Stimulated activated CD4-positive, alpha-beta T cell treated with anti-CD3 and anti-CD28 coated beads, Interleukin-15, amount 100 ng/mL, for 1 hour (primary cell): ENCODE measurements around the gene CAMK1D.
A peak's percentile ranks its signal among the peaks of the same experiment; 100 is the strongest.
"Not testable (repeated sequence)": the region's sequence is repeated elsewhere in the genome, so short reads cannot be mapped to it uniquely, and the experiment has no call there.

ENCODE experiments used
- DNase-seq, 2 donors: peaks; one replicate each; pipeline ENCODE4 v3.0.0-alpha.2; 2020; ENCODE audit warnings: low read depth in 1 of 2, low spot score in 1 of 2

The CAMK1D gene

DNA sequence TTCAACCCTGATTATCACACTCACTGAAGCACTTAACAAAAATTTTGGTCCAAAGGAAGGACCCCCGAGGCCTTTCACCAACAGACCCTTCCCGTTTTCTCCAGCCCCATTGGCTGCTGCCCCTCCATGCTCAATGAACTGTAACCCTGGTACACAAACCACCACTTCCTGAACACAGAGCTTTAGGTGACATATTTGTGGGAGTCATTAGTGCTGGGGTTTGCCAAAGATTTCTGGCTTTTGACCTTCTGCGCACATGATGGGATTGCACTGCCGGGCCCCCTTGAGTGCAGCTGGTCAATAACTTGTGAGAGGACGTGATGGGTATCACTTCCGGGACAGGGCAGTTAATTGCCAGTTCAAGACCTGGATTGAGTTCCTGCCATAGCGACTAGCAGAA lies 9.0 kb upstream of the CAMK1D start:
- no peak for DNase-seq

DNA sequence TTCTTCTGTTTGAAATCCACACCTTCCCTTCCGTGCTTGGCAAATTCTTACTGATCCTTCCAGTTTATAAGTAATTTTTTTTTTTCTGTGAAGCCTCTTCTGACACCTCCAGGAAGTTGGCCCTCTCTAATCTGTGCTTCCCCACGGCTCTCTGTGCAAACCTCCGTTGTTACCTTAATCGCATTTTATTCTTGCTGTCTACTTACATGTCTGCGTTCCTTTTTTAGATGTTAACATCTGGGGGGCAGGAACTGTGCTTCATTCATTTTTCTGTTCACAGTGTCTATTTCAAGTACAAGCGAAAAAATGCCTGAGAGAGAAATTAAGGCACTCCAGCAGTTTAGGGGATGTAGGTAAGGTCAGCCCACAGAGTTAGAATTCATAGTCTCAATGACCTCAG lies 8.4 kb upstream of the CAMK1D start:
- no peak for DNase-seq

DNA sequence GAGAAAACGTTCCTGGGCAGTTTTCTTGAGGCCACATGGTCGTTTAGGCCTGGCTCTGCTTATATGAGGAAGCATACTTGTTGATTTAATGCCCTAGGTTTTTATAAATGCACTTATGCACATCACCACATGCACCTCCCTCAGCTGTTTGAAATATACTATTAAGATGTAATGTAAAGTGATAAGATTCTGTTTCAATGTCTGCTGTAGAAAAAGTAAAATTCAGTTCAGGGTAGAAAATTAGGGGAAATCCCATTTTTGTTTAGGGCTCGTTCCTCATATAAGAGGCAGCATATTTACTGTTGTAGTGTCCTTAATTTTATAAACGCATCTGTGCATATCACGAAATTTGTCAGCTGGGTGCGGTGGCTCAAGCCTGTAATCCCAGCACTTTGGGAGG lies 7.8 kb upstream of the CAMK1D start:
- DNase-seq: no peak

DNA sequence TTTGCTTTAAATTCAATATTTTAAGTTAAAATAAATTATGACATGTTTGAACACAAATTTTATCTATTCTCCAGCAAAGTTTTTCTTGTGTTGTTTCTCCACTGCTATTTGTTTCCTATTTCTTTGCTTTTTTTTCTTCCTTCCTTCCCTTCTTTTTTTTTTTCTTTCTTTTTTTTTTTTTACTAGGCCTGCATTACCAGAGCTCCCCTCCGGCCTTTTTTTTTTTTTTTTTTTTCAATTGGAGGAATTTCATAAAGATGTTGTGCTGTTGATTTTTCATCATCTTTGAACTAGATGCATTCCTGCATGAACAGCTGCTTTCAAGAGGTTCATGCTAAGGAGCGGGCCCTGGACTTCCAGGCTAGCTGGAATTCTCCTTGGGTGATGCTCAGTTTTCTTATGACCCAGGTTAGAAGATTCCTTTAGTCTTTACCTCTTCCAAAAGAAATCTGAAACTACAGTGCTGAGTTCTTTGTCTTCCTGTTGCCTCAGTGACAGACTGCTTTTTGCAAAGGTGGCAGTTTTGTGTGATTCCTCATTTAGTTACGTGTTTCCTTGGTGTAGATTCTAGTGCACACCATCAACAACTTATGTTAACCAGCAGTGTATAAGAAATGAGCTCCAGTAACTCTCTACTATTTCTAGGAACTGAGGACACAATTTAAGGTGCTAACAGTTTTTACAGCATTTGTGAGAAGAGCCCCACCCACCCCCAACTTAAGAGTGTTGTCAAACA lies 4.8 kb upstream of the CAMK1D start:
- DNase-seq: no peak

DNA sequence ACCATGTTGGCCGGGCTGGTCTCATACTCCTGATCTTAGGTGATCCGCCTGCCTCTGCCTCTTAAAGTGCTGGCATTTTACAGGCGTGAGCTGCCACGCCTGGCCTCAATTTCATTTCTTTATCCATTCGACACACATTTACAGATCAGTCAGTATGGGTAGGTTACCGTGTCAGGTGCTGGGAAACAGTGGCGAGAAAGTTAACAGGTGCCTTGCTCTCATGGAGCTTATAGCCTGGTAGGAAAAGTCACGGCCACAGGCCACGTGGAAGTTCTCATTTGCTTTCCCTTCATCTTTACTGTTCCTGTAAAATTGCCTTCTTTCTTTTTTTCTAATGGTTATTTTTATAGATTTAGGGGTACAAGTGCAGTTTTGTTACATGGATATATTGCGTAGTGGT lies 2.6 kb upstream of the CAMK1D start:
- no peak for DNase-seq

DNA sequence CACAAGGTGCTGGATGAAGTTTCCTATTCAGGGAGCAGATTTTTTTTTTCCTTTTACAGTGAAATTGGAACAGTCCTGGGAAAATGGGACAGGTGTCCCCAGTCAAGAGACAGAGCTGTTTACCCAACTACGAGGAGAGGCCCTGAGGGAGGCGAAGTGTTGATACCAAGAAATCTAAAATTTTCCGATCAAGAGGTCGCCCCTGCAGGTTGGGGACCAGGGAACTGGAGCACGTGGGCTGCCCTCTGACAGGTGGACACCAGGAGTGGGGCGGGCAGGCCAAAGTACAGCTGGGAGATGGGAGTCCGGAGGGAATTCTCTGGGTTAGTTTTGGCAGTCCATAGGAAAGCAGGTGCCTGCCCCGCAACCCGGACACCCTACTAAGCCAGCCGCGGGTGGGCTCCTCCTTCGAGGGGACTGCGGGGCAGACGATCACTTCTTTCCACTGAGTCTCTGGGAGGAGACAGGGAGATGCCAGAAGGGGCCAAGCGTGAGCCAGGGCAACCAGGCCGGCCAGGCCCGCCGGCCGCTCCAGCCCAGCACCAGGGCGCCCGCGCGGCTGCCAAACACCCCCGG lies 965 bp upstream of the CAMK1D start:
- DNase-seq: no peak

DNA sequence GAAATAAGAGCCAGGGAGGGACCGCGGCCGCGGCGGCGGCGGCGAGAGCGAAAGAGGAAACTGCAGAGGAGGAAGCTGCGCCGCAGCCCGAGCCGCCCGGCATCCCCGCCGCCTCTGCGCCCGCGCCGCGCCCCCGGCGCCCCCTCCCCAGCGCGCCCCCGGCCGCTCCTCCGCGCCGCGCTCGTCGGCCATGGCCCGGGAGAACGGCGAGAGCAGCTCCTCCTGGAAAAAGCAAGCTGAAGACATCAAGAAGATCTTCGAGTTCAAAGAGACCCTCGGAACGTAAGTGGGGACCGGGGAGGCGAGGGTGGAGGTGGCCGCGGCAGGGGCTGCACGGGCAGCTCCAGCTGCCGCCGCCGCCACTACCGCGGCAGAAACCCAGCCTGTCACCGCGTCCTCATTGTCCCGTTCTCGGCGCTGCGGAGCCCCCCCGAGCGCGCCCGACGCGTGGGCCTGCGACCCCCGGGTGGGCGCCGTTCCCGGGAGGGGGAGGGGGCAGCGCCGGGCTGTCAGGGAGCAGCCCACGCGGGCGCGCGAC lies 351 bp downstream of the CAMK1D start:
- no peak for DNase-seq

DNA sequence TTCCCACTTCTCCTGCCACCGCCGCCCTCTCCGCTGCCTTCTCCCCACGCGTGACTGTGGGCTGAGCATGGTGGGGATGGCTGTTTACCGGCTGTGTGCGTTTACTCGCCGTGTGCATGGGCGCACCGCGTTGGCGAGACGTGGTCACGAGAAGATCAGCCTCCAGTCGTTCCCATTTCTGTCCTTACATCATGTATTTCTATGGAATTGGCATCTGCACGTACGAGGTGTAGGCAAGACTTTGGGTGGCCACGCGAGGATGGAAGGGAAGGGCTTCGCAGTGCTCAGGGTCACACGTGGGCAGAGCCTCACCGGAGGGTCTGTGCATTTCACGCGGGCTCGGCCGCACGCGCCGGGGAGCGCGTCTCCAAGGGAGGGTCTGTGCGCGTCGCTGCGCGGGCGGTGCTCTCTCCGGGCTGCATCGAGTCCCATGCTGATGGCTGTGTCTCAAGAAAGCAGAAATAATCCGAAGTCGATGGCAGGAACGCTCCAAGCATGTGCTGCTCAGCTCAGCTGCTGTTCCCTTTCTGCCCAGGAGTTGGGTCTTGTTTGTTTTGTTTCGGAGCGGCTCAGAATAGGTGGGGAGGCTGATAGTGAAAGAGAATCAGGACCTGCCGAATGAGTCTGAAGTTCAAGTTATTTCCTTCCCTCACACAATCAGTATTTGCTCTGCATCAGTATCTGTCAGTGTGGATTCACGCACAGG lies 973 bp downstream of the CAMK1D start:
- DNase-seq: peak; percentile 15 to 21

DNA sequence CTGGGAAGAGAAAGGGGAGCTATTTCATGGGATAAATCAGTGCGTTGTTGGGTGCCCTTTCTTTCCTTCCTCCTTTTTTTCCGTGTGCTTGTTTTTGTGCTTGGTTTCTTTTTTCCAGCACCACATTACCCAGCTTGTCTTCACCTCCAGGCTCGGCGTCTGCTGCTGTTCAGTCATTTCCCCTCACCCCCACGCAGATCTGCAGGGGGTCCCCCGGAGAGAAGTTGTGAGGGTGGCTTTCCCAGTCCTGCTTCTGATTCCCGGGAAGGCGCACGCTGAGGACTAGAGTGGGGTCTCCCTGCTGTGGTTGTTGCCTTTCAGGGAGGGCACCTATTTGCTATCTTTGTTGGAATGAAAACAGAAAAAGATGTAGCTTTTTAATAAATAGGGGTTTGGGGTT lies 1.6 kb downstream of the CAMK1D start:
- no peak for DNase-seq

DNA sequence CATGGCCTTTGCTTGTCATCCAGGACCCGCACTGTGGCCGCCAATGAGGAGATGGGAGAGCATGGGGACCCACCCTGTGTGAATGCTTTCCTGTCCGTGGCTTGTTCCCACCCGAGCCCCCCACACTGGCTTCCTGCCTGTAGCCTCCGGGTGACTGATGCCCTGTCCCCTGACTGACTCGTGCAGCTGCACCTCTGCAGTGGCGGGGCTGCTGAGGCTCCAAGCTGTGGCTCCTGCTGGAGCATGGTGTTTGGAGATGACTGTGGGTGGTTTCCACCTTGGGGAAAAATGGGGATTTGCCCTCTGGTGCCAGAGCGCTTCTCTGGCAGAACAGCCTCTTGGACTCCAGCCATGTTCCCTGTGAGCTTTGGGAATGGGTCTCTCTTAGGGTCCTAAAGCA lies 2.1 kb downstream of the CAMK1D start:
- no peak for DNase-seq

DNA sequence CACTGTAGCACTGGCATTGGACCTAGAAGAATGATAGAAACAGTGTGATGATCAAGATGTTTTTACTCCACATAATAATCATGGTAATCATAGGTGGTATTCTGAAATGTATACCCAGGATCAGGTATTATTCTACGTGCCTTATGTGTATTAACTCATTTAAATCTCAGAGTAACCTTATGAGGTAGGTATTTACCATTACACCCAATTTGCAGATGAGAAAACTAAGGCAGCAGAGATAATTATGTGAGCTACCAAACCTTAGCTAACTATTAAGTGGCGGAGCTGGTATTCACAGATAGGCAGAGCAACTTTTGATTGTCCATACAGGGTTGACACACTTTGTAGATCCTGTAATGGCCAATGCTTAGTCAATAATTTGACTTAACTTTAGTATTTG lies 2.5 kb downstream of the CAMK1D start:
- DNase-seq: no peak

DNA sequence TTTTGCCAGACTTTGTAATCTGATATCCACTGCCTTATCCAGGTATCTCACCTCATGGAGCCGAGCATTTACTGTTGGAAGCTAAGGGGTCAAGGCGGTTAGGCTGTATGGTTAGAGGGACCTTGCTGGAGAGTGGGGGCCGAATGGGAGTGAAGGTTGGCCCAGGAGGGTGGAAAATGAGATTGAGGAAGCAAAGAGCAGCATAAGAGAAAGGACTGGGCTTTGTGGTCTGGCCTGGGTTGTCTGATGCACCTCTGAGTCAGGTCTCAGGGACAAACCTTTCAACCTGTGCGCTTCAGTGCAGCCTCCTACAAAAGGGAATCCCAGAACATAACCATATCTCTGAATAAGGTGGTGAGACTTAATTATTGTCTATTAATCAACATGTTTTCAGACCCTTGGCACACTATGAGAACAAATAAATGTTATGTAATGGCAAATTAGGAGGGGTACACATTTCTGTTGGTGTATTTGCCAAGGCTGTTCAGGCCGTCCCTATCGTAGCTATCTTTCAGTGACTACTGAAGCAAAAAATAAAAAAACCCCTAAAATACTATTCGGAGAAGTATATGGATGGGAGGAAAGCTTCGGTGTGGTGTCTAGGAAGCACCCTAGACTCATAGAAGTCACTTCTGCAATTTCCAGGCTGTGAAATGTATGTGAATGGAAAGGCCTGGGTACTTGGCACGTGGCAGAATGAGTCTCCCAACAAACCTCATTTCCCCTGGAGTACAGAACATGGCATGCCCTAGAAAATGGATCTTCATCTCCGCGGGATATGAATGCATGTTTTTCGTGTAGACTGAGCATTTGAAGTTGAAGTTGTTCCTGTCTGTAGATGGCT lies 4.3 kb downstream of the CAMK1D start:
- DNase-seq: no peak

DNA sequence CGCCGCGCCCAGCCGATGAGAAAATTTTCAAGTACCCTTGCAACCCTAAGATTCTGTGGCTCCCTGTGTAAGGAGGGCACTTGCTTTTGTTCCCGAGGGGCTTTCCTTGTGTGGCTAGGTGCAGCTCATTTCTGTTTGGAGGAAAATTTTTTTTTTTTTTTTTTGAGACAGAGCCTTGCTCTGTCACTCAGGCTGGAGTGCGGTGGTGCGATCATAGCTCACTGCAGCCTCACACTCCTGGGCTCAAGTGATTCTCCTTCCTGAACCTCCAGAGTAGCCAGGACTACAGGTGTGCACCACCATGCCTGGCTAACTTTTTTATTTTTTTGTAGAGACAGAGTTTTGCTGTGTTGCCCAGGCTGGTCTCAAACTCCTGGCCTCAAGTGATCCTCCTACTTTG lies 5.3 kb downstream of the CAMK1D start:
- DNase-seq: not testable (repeated sequence)

DNA sequence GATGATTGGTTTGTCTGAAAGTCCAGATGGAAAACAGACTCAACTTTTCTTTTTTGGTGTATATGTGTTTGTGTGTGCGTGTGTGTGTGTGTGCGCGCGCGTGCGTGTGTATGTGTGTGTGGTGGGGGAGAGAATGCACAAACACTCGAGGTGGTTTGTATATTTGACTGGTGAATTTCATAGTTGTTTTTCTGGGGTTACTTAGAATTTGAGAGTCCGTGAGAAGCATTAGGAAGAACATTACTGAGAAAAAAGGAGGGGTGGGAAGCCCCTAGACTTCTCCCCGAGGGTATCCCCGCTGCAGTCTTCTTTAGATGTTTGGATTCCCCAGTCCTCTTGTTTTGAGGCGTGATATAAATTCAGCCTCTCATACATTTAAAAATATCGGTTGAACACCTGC lies 6.0 kb downstream of the CAMK1D start:
- no peak for DNase-seq

DNA sequence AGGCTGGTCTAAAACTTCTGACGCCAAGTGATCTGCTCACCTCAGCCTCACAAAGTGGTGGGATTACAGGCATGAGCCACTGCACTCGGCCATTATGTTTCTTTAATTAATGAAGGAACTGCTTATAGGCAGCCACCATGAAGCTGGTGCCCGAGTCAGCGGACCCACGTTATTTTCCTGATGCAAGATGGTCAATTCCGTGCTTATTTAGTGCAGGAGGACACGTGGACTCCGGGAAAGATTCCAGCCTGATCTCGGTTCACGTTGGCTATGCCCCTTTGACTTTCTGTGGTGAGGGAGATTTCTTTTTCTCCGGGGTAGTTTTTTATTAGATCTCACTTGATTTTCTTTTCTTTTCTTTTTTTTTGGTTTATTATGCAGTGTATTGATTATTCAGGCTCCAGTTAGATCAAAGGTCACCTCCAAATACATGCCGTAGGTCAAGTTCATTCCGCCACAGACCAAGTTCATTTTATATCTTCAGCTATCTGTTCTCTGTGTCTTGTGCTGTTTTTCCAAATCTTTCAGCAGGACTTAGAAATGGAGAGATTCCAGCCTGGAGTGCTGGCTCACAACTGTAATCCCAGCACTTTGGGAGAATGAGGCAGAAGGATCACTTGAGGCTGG lies 8.3 kb downstream of the CAMK1D start:
- no peak for DNase-seq

DNA sequence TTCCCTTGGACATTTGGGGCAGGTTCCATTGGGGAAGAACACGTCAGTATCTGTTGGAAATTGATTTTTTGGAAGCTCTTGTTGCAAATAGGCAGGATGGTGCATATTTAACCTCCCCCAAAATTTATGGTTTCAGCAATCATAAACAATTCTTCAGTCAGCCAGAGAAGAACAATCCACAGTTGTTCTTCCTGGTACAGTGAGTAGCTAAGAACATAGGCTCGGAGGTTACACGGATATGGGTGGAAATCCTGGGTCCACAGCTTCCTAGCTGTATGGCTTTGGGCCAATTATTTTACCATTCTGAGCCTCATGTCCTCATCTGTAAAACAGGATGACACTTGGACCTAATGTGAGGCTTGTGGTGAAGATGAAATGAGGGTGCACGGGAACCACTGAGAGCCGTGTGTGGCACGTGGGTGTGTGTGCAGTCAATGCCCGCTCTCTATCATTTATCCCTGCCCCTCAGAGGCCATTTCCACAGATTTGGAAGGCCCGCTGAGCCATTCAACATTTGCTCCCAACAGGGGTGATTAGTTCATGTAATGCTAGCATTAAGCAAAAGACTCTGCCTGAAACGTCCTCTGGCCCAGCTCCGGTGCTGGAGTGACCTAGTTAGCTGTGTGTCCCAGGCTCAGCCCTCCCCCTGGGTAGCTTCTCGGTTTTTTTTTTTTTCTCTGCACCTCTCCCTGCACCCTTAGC lies 9.7 kb downstream of the CAMK1D start:
- no peak for DNase-seq

DNA sequence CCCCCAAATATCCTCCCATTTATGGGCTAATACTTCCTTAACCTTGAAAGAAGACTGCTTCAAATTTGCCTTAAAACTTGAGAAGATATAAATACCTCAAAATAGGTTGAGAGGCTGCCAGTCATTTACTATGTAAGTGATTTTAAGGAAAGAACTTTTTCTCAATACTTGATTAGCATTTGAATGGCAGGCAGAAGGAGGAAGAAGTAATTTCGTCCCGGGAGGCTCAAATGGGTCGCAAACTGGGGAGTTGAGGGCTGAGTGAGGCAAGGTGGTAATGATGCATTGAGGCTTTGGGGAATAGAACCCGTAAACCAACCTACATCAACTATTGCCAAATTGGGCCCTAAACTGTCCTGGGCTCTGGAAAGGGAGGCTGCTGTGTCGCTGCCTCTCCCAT lies 11.1 kb downstream of the CAMK1D start:
- no peak for DNase-seq

DNA sequence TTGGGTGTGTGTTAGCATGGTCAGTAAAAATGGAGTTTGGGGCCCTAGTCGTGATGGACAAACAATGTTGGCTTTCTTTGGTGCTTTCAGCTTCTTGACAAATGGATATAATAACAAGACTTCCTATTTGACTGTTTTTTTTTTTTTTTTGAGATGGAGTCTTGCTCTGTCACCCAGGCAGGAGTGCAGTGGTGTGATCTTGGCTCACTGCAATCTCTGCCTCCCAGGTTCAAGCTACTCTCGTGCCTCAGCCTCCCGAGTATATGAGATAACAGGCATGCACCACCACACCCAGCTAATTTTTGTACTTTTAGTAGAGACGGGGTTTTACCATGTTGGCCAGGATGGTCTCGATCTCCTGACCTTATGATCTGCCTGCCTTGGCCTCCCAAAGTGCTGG lies 11.8 kb downstream of the CAMK1D start:
- DNase-seq: not testable (repeated sequence)

DNA sequence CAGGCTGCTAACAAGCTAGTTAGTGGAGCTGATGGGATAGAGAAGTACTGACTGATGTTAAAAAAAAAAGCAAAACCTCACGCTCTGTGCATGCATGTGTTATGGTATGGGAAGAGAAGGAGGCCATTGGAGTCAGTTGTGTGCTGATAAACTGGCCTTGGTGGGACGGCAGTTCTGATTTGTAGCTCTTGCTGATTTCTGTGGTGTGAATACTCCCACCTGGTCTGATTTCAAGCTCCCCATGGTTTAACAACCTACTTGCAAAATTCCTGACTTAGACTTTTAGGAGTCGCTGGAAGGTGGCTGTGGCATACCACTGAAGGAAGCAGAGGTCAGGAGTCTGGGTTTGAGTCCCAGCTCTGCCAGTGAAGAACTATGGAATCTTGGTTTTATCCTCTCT lies 15.2 kb downstream of the CAMK1D start:
- DNase-seq: no peak

DNA sequence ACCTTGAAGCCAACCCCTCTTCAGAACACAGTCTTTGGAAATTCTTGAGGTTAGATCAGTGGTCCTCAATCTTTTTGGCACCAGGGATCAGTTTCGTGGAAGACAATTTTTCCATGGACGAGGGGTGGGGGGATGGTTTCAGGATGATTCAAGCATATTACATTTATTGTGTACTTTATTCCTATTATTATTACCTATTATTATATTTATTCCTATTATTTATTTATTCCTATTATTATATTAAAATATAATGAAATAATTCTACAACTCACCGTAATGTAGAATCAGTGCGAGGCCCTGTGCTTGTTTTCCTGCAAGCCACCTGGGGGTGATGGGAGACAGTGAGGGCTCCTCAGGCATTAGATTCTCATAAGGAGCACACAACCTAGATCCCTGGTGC lies 17.9 kb downstream of the CAMK1D start:
- no peak for DNase-seq
